HG03460 (cell line): Measurements from ENCODE around the gene SETBP1.

Experiments
- ATAC-seq: cut with Tn5 transposase; IDR thresholded peaks from one replicate; pipeline ENCODE4 v1.9.1; 2021; ENCODE audit not compliant: unreplicated experiment

Gene SETBP1

GRCh38 chr18:44680273-44681075 is at the start of gene SETBP1:
SETBP1 (plus strand) TSS chr18:44680888; CDS start chr18:44701347, 20,459 bp downstream.
- ATAC-seq, result no peak

- no peak for ATAC-seq
These were observed 48.1 kb upstream of the SETBP1 start for GRCh38 chr18:44632469-44633145.

- no peak for ATAC-seq
These were observed 45.1 kb upstream of the SETBP1 start for GRCh38 chr18:44635546-44635945.

- ATAC-seq, result no peak
These were observed 44.4 kb upstream of the SETBP1 start for GRCh38 chr18:44636241-44636640.

- ATAC-seq, result no peak
These were observed 43.3 kb upstream of the SETBP1 start for GRCh38 chr18:44637210-44638033.

- no peak for ATAC-seq
These were observed 42.6 kb upstream of the SETBP1 start for GRCh38 chr18:44638034-44638540.

GRCh38 chr18:44638811-44639210 is 41.9 kb upstream of the SETBP1 start:
- no peak for ATAC-seq

GRCh38 chr18:44643004-44643403 is 37.7 kb upstream of the SETBP1 start:
- ATAC-seq, result no peak

GRCh38 chr18:44651478-44651877 is 29.2 kb upstream of the SETBP1 start:
- ATAC-seq, result no peak

- no peak for ATAC-seq
These were observed 28.6 kb upstream of the SETBP1 start for GRCh38 chr18:44651918-44652572.

- no peak for ATAC-seq
These were observed 28.0 kb upstream of the SETBP1 start for GRCh38 chr18:44652722-44653121.

- ATAC-seq, result no peak
These were observed 26.1 kb upstream of the SETBP1 start for GRCh38 chr18:44654573-44654972.

GRCh38 chr18:44655435-44655834 is 25.3 kb upstream of the SETBP1 start:
- ATAC-seq, result no peak

- no peak for ATAC-seq
These were observed 20.9 kb upstream of the SETBP1 start for GRCh38 chr18:44659771-44660170.

- no peak for ATAC-seq
These were observed 12.3 kb upstream of the SETBP1 start for GRCh38 chr18:44668270-44668975.

GRCh38 chr18:44671914-44672313 is 8.8 kb upstream of the SETBP1 start:
- no peak for ATAC-seq

GRCh38 chr18:44672506-44672905 is 8.2 kb upstream of the SETBP1 start:
- no peak for ATAC-seq

- no peak for ATAC-seq
These were observed 7.3 kb upstream of the SETBP1 start for GRCh38 chr18:44673256-44673880.

- ATAC-seq, result no peak
These were observed 2.8 kb upstream of the SETBP1 start for GRCh38 chr18:44677933-44678332.

- ATAC-seq, result no peak
These were observed 2.0 kb upstream of the SETBP1 start for GRCh38 chr18:44678725-44679055.
